GM15510 (cell line): ENCODE measurements around the gene GRPEL2.

Experiments used
- POLR2A ChIP-seq: IDR thresholded peaks from 3 replicates; pipeline ENCODE4 v1.6.1; 2011; ENCODE audit warnings: borderline replicate concordance; ENCODE audit not compliant: insufficient read length; ENCODE audit errors: extremely low read depth

Gene GRPEL2

GRCh38 chr5:149310947-149311658 lies 34.2 kb upstream of the GRPEL2 start:
- TF ChIP-seq POLR2A: no peak

- no peak for TF ChIP-seq POLR2A
These were observed 32.0 kb upstream of the GRPEL2 start for GRCh38 chr5:149313151-149313841.

GRCh38 chr5:149314571-149315111 lies 30.7 kb upstream of the GRPEL2 start:
- no peak for TF ChIP-seq POLR2A

GRCh38 chr5:149315753-149316152 lies 29.5 kb upstream of the GRPEL2 start:
- no peak for TF ChIP-seq POLR2A

- TF ChIP-seq POLR2A: no peak
These were observed 27.8 kb upstream of the GRPEL2 start for GRCh38 chr5:149317281-149318048.

GRCh38 chr5:149319174-149319573 lies 26.1 kb upstream of the GRPEL2 start:
- no peak for TF ChIP-seq POLR2A

GRCh38 chr5:149320791-149321330 lies 24.4 kb upstream of the GRPEL2 start:
- no peak for TF ChIP-seq POLR2A

GRCh38 chr5:149322518-149322917 lies 22.8 kb upstream of the GRPEL2 start:
- TF ChIP-seq POLR2A: no peak

- no peak for TF ChIP-seq POLR2A
These were observed 22.1 kb upstream of the GRPEL2 start for GRCh38 chr5:149323210-149323609.

GRCh38 chr5:149323621-149324205 lies 21.6 kb upstream of the GRPEL2 start:
- TF ChIP-seq POLR2A: no peak

- no peak for TF ChIP-seq POLR2A
These were observed 20.7 kb upstream of the GRPEL2 start for GRCh38 chr5:149324641-149325040.

- TF ChIP-seq POLR2A: no peak
These were observed 20.0 kb upstream of the GRPEL2 start for GRCh38 chr5:149325166-149325735.

GRCh38 chr5:149325894-149326293 lies 19.4 kb upstream of the GRPEL2 start:
- no peak for TF ChIP-seq POLR2A

- TF ChIP-seq POLR2A: no peak
These were observed 18.7 kb upstream of the GRPEL2 start for GRCh38 chr5:149326611-149327010.
